K562 (cell line): Measurements from ENCODE around the gene EPHA7. TPM values are rescaled to one million over a fixed set of nuclear protein-coding genes. Genes with fewer than 3 reads are reported as not detected.

Source experiments
- ATAC-seq: fragments of 200-7000 bp; cut with Tn5 transposase; 3 replicates; pipeline ENCODE4 v1.9.1; 2020; ENCODE audit warnings: moderate library complexity
- BruUV-seq: library from RNA; stranded (reverse); fragments of 400-500 nt; replicated peaks from 2 replicates; lab custom pipeline; 2021; lab: Mats Ljungman, UMichigan
- CTCF ChIA-PET: fragments of 300-600 bp; formaldehyde crosslinking; extraction: SDS; loops from one replicate; lab custom pipeline; 2021; ENCODE audit warnings: low intra/inter-chr PET ratio; lab: Yijun Ruan, JAX
- POLR2A ChIA-PET: fragments of 300-600, 350-650 bp; sonication (Branson Sonifier 250); formaldehyde crosslinking; extraction: SDS; loops from one replicate; lab custom pipeline; 2021; ENCODE audit warnings: antibody characterized with exemption, inconsistent platforms; lab: Yijun Ruan, JAX
- DNase-seq, 4 experiments: peaks; one replicate each; pipeline versions ENCODE4 v3.0.0 to v3.0.0-alpha.2; 2011 to 2018; ENCODE audit warnings: low spot score in 3 of 4, mixed read lengths in 3 of 4; ENCODE audit errors: extremely low read depth in 1 of 4
- FAIRE-seq: peaks from 2 replicates; lab custom pipeline; 2011; peaks lifted over from hg19 to GRCh38; lab: Jason Lieb, UNC
- H2AFZ ChIP-seq: 2 replicates; pipeline ENCODE4 v1.6.0; 2011; ENCODE audit warnings: low read depth, low read length, control low read depth, inconsistent platforms
- H3K27ac ChIP-seq: fragments of 200-600 bp; 3 replicates; pipeline ENCODE4 v1.8.0; 2011; ENCODE audit warnings: low read depth, mild to moderate bottlenecking, control low read depth, inconsistent platforms, low read length, moderate library complexity, mixed read lengths; ENCODE audit errors: extremely low read depth
- H3K27me3 ChIP-seq, 2 experiments: fragments of 300-600 bp in 1 of 2; 2 replicates in 1 of 2; 3 replicates in 1 of 2; pipeline versions ENCODE4 v1.6.0 to v1.8.0; 2011; ENCODE audit warnings: inconsistent platforms in 2 of 2, low read length in 2 of 2, mild to moderate bottlenecking in 1 of 2, mixed read lengths in 1 of 2, moderate library complexity in 1 of 2; ENCODE audit not compliant: control insufficient read depth in 2 of 2, insufficient read depth in 2 of 2
- H3K36me3 ChIP-seq: fragments of 300-600 bp; 3 replicates; pipeline ENCODE4 v1.8.0; 2011; ENCODE audit warnings: mild to moderate bottlenecking, low read length, inconsistent platforms; ENCODE audit not compliant: control insufficient read depth, insufficient read depth
- H3K4me1 ChIP-seq, 2 experiments: fragments of 200-600 bp in 1 of 2; replicated peaks in 1 of 2; 2 replicates in 1 of 2; 3 replicates in 1 of 2; pipeline versions ENCODE4 v1.5.1 to v1.8.0; 2011; ENCODE audit warnings: inconsistent platforms in 2 of 2, low read length in 2 of 2, mild to moderate bottlenecking in 1 of 2, mixed read lengths in 1 of 2, moderate library complexity in 1 of 2; ENCODE audit not compliant: control insufficient read depth in 2 of 2, insufficient read depth in 2 of 2
- H3K4me2 ChIP-seq: 2 replicates; pipeline ENCODE4 v1.6.1; 2011; ENCODE audit warnings: low read length, control low read depth, inconsistent platforms, mixed read lengths; ENCODE audit not compliant: insufficient read depth
- H3K4me3 ChIP-seq: fragments of 200-600 bp; sonication (generic), shearing (Covaris generic); 2 replicates; pipeline ENCODE4 v1.5.1; 2016; ENCODE audit warnings: control low read depth, inconsistent platforms
- H3K79me2 ChIP-seq: fragments of 200-600 bp; 3 replicates; pipeline ENCODE4 v1.8.0; 2011; ENCODE audit warnings: low read length, inconsistent platforms; ENCODE audit not compliant: control insufficient read depth, insufficient read depth
- H3K9ac ChIP-seq, 2 experiments: 2 replicates each; pipeline versions ENCODE4 v1.6.0 to v1.6.1; 2011; ENCODE audit warnings: low read depth in 2 of 2, low read length in 2 of 2, control low read depth in 1 of 2, inconsistent platforms in 1 of 2, mild to moderate bottlenecking in 1 of 2, mixed read lengths in 1 of 2; ENCODE audit not compliant: insufficient read depth in 1 of 2
- H3K9me1 ChIP-seq: one replicate; pipeline ENCODE4 v1.6.0; 2011; ENCODE audit warnings: inconsistent platforms, mild to moderate bottlenecking, low read length, moderate library complexity; ENCODE audit not compliant: control insufficient read depth, insufficient read depth
- H3K9me3 ChIP-seq: replicated peaks from 2 replicates; pipeline ENCODE4 v1.5.1; 2011; ENCODE audit warnings: low read depth, low read length, inconsistent platforms; ENCODE audit not compliant: control insufficient read depth, insufficient read depth
- H4K20me1 ChIP-seq: replicated peaks from 2 replicates; pipeline ENCODE4 v1.6.1; 2011; ENCODE audit warnings: low read length, inconsistent platforms, mixed read lengths; ENCODE audit not compliant: control insufficient read depth, insufficient read depth
- AFF4 ChIP-seq: sonication (generic); formaldehyde crosslinking; IDR thresholded peaks from 2 replicates; pipeline ENCODE4 v1.8.0; 2023; ENCODE audit warnings: mild to moderate bottlenecking, missing genetic modification reagents
- ARNT ChIP-seq, 2 experiments: fragments of 450-650 bp; IDR thresholded peaks; 2 replicates each; pipeline ENCODE4 v1.6.1; 2016; ENCODE audit warnings: mild to moderate bottlenecking in 1 of 2
- GTF2B ChIP-seq: IDR thresholded peaks from 2 replicates; pipeline ENCODE4 v1.6.1; 2011; ENCODE audit not compliant: insufficient read length; ENCODE audit errors: extremely low read depth
- ILF3 ChIP-seq: fragments of 450-650 bp; IDR thresholded peaks from 2 replicates; pipeline ENCODE4 v1.6.1; 2018; ENCODE audit warnings: antibody characterized with exemption, mild to moderate bottlenecking, moderate library complexity, borderline replicate concordance
- SMC3 ChIP-seq: conservative IDR thresholded peaks from 2 replicates; pipeline ENCODE4 v1.6.1; 2011; ENCODE audit warnings: low read depth, low read length, improper control_type of control experiment; ENCODE audit not compliant: insufficient read depth
- SRSF3 ChIP-seq: fragments of 200-400 bp; formaldehyde crosslinking; IDR thresholded peaks from 2 replicates; pipeline ENCODE4 v1.6.1; 2016; ENCODE audit warnings: mild to moderate bottlenecking, low read length, moderate library complexity; ENCODE audit not compliant: insufficient read depth
- U2AF2 ChIP-seq: fragments of 200-400 bp; formaldehyde crosslinking; optimal IDR thresholded peaks from 2 replicates; pipeline ENCODE3; 2017; ENCODE audit warnings: low read depth, mild to moderate bottlenecking, low read length
- ZBTB43 ChIP-seq: sonication (generic); formaldehyde crosslinking; IDR thresholded peaks from 2 replicates; pipeline ENCODE4 v1.8.0; 2023; ENCODE audit warnings: mild to moderate bottlenecking, missing genetic modification reagents
- ZNF699 ChIP-seq: fragments of 250-450 bp; sonication (Bioruptor Pico); IDR thresholded peaks from 2 replicates; pipeline ENCODE4 v1.8.0; 2021; ENCODE audit warnings: mild to moderate bottlenecking, moderate library complexity; ENCODE audit not compliant: insufficient replicate concordance
- WGBS: fragments of 100-300 bp; shearing (Covaris generic); methylation state at CpG from one replicate; pipeline ENCODE4 v1.1.6; 2016; ENCODE audit warnings: low coverage, mixed read lengths; ENCODE audit not compliant: insufficient coverage; ENCODE audit errors: missing lambda C conversion rate; 5-methylcytosine and 5-hydroxymethylcytosine counted together
- in situ Hi-C: fragments of 300-500 bp; cut with MboI; formaldehyde crosslinking; loops from 4 replicates; pipeline ENCODE4 v1.15.0; 2018; ENCODE audit warnings: inconsistent platforms, mixed read lengths
- intact Hi-C: fragments of 100-400 bp; cut with micrococcal nuclease; formaldehyde crosslinking; loops from 2 replicates; pipeline ENCODE4 v1.14.2; 2022
- polyA plus RNA-seq, 8 experiments: library from polyadenylated mRNA; depleted of rRNA in 4 of 8; stranded (reverse) in 5 of 8; unstranded in 3 of 8; fragments of >200 nt; fragmentation: Nextera tagmentation in 2 of 8; fragmentation: Illumina TruSeq in 1 of 8; extraction: Ambion mirVana in 2 of 8; extraction: Trizol in 1 of 8; gene quantifications; 2 replicates each; pipeline versions ENCODE4 v1.2.1 to v1.2.3, GENCODE V29; 2011 to 2014; ENCODE audit warnings: inconsistent platforms in 1 of 8, missing spikeins in 1 of 8
- total RNA-seq, 7 experiments: library from RNA; depleted of rRNA in 6 of 7; stranded (reverse); fragments of >200 nt in 6 of 7; fragmentation: Illumina TruSeq in 2 of 7; extraction: Trizol in 2 of 7; gene quantifications; 2 replicates each; pipeline versions ENCODE4 v1.2.1 to v1.2.3, GENCODE V29; 2011 to 2021; ENCODE audit warnings: low replicate concordance in 1 of 7

EPHA7 gene
- total and polyA plus RNA-seq, 9 of the 15 experiments (the other 6 are each of a cell fraction or from before 2014, with no cell fraction given) = not detected

- TF ChIP-seq AFF4 = no peak
- no peak for TF ChIP-seq SRSF3
- no peak for TF ChIP-seq ZNF699 (CRISPR knock-in tag)
- no peak for TF ChIP-seq GTF2B
- TF ChIP-seq, all 486 proteins: peak for 0
Measured at GRCh38 chr6:93388070-93388469, 31.3 kb downstream of the EPHA7 start (continued).

GRCh38 chr6:93376026-93376540, 43.3 kb downstream of the EPHA7 start:
- Histone ChIP-seq H3K27me3 (no peaks in the 10 kb centered on the region), H3K4me2 (no peak overlapping the region), H3K27ac (no peak overlapping the region), H3K9me1 (no peaks in the 10 kb centered on the region), H2AFZ (no peak overlapping the region), H3K79me2 (no peaks in the 10 kb centered on the region), H3K9me3 (no peaks in the 10 kb centered on the region), H3K9ac (no peak overlapping the region), H3K4me3 (no peak overlapping the region), H3K4me1 (no peaks in the 10 kb centered on the region), H3K36me3 (no peaks in the 10 kb centered on the region), H4K20me1 (no peaks in the 10 kb centered on the region)
- ChIA-PET CTCF (no interaction called here), POLR2A (no interaction called here)
- in situ Hi-C loops (no loop called here), intact Hi-C loops (no loop called here)
- BruUV-seq = no TSS peak
- 2% methylated on average over 3 of the region's 3 CpGs for WGBS
- no peak for FAIRE-seq
- DNase-seq = no peak
- no peak for ATAC-seq
- TF ChIP-seq ILF3 (no peak), SMC3 (no peak), U2AF2 (no peak), ZBTB43 (CRISPR knock-in tag) (no peak), ARNT (IDR thresholded peaks at IDR 0.05) (no peak)
